Body of pancreas (tissue), 4 donors: ENCODE results near the gene SRRM4.

Experiments
- CTCF ChIP-seq, 7 experiments: fragments of 450-650 bp in 4 of 7; fragments of 200-600 bp in 3 of 7; sonication (generic) in 3 of 7; IDR thresholded peaks; one replicate each; pipeline ENCODE4 v1.5.1; 2016 to 2019; ENCODE audit warnings: antibody characterized with exemption in 7 of 7
- POLR2A ChIP-seq, 3 donors: fragments of 450-650 bp; IDR thresholded peaks; one replicate each; pipeline ENCODE4 v1.6.1; 2016; ENCODE audit warnings: antibody characterized with exemption in 3 of 3, mild to moderate bottlenecking in 2 of 3

- no peak for TF ChIP-seq CTCF (IDR thresholded peaks at IDR 0.05)
- TF ChIP-seq POLR2A (IDR thresholded peaks at IDR 0.05) = no peak
Observed at GRCh38 chr12:119180380-119181040, 199.2 kb downstream of the SRRM4 start.
